HepG2 (cell line): ENCODE measurements around the gene DNM3. TPM values are rescaled to one million over a fixed set of nuclear protein-coding genes. Genes with fewer than 3 reads are reported as not detected.

Experiments used
- ARID4A ChIP-seq: sonication (generic); formaldehyde crosslinking; IDR thresholded peaks from 2 replicates; pipeline ENCODE4 v1.5.0; 2020; ENCODE audit warnings: mild to moderate bottlenecking, missing genetic modification reagents, borderline replicate concordance
- HIC2 ChIP-seq: sonication (generic); formaldehyde crosslinking; IDR thresholded peaks from 2 replicates; pipeline ENCODE4 v1.9.0; 2022; ENCODE audit warnings: low read depth, missing genetic modification reagents
- KDM5A ChIP-seq: fragments of 200-600 bp; sonication (generic); IDR thresholded peaks from 2 replicates; pipeline ENCODE4 v1.7.0; 2018; ENCODE audit warnings: antibody characterized with exemption, mild to moderate bottlenecking, low read length, borderline replicate concordance
- KLF16 ChIP-seq, 2 experiments: sonication (generic) in 1 of 2; formaldehyde crosslinking in 1 of 2; IDR thresholded peaks; 2 replicates each; pipeline versions ENCODE4 v1.6.1 to v1.8.0; 2016 to 2023; ENCODE audit warnings: missing genetic modification reagents in 2 of 2, missing compliant biosample characterization in 1 of 2
- NFIB ChIP-seq: sonication (generic); formaldehyde crosslinking; IDR thresholded peaks from 2 replicates; pipeline ENCODE4 v1.9.0; 2021; ENCODE audit warnings: missing genetic modification reagents, mild to moderate bottlenecking, borderline replicate concordance
- POLR2A ChIP-seq, 2 experiments: IDR thresholded peaks; 2 replicates each; pipeline ENCODE4 v1.6.1; 2011; ENCODE audit warnings: low read depth in 2 of 2, low read length in 2 of 2, mild to moderate bottlenecking in 1 of 2, moderate library complexity in 1 of 2; ENCODE audit not compliant: insufficient read depth in 1 of 2
- POLR2G ChIP-seq: fragments of 200-400 bp; formaldehyde crosslinking; IDR thresholded peaks from 2 replicates; pipeline ENCODE4 v1.6.1; 2018; ENCODE audit warnings: mild to moderate bottlenecking, low read depth, low read length, moderate library complexity
- SMYD3 ChIP-seq: sonication (generic); formaldehyde crosslinking; IDR thresholded peaks from 2 replicates; pipeline ENCODE4 v1.8.1; 2023; ENCODE audit warnings: mild to moderate bottlenecking, missing genetic modification reagents
- ZBTB1 ChIP-seq: sonication (generic); formaldehyde crosslinking; IDR thresholded peaks from 2 replicates; pipeline ENCODE4 v1.4.0; 2020; ENCODE audit warnings: missing genetic modification reagents, borderline replicate concordance
- ZFP36 ChIP-seq: fragments of 150-350 bp; IDR thresholded peaks from 2 replicates; pipeline ENCODE4 v1.6.1; 2018; ENCODE audit warnings: borderline replicate concordance, low read length, low read depth; ENCODE audit not compliant: partially characterized antibody
- ZNF121 ChIP-seq: sonication (generic); formaldehyde crosslinking; IDR thresholded peaks from 2 replicates; pipeline ENCODE4 v1.5.0; 2020; ENCODE audit warnings: mild to moderate bottlenecking, missing genetic modification reagents
- polyA plus RNA-seq, 8 experiments: library from polyadenylated mRNA; depleted of rRNA in 3 of 8; stranded (reverse) in 7 of 8; unstranded in 1 of 8; fragments of >200 nt; fragmentation: Illumina TruSeq in 4 of 8; extraction: Trizol in 4 of 8; gene quantifications; 2 replicates each; pipeline versions ENCODE4 v1.2.1 to v1.2.3, GENCODE V29; 2011 to 2016; ENCODE audit warnings: low read depth in 4 of 8, missing spikeins in 1 of 8, mixed read lengths in 1 of 8; ENCODE audit not compliant: insufficient read depth in 1 of 8
- total RNA-seq, 5 experiments: library from RNA; depleted of rRNA; stranded (reverse); fragments of >200 nt; fragmentation: Illumina TruSeq; extraction: Trizol; gene quantifications; 2 replicates each; pipeline ENCODE4 v1.2.3, GENCODE V29; 2016; ENCODE audit warnings: low read depth in 1 of 5
- TF ChIP-seq, protein P1 (sequence below), 2 experiments: IDR thresholded peaks; 2 replicates each; pipeline ENCODE4 v1.6.1; 2011 to 2012; ENCODE audit warnings: low read length in 2 of 2, borderline replicate concordance in 1 of 2, low read depth in 1 of 2, mild to moderate bottlenecking in 1 of 2, moderate library complexity in 1 of 2
- TF ChIP-seq, protein P2 (sequence below): sonication (generic); formaldehyde crosslinking; IDR thresholded peaks from 2 replicates; pipeline ENCODE4 v1.4.0; 2020; ENCODE audit warnings: mild to moderate bottlenecking, missing genetic modification reagents

The DNM3 gene
- total and polyA plus RNA-seq, 2 of the 13 experiments (the other 11 are each of a cell fraction or from before 2014, with no cell fraction given), result 0.05 TPM; not detected in 1

- TF ChIP-seq ZBTB1 (CRISPR knock-in tag) (no peak), SMYD3 (CRISPR knock-in tag) (0 out of 2 replicates have a peak, but pooled peaks have one; percentile 58), NFIB (no peak), POLR2A (IDR thresholded peaks at IDR 0.05; ENCODE audit: insufficient read depth in 1 of 2, low read depth in 2 of 2, low read length in 2 of 2) (peak; percentile 54 to 76), HIC2 (CRISPR knock-in tag) (peak; percentile 24; the same call in 1 of the 2 replicates), ARID4A (CRISPR knock-in tag) (peak; percentile 16; the same call in 1 of the 2 replicates), ZFP36 (no peak), KLF16 (CRISPR knock-in tag; IDR thresholded peaks at IDR 0.05) (peak in 1 of 2 experiments; percentile 7; a peak in 1 of 4 replicates), KDM5A (0 out of 2 replicates have a peak, but pooled peaks have one; percentile 5), ZNF121 (no peak), POLR2G (peak; percentile 52)
- TF ChIP-seq, protein P1, sequence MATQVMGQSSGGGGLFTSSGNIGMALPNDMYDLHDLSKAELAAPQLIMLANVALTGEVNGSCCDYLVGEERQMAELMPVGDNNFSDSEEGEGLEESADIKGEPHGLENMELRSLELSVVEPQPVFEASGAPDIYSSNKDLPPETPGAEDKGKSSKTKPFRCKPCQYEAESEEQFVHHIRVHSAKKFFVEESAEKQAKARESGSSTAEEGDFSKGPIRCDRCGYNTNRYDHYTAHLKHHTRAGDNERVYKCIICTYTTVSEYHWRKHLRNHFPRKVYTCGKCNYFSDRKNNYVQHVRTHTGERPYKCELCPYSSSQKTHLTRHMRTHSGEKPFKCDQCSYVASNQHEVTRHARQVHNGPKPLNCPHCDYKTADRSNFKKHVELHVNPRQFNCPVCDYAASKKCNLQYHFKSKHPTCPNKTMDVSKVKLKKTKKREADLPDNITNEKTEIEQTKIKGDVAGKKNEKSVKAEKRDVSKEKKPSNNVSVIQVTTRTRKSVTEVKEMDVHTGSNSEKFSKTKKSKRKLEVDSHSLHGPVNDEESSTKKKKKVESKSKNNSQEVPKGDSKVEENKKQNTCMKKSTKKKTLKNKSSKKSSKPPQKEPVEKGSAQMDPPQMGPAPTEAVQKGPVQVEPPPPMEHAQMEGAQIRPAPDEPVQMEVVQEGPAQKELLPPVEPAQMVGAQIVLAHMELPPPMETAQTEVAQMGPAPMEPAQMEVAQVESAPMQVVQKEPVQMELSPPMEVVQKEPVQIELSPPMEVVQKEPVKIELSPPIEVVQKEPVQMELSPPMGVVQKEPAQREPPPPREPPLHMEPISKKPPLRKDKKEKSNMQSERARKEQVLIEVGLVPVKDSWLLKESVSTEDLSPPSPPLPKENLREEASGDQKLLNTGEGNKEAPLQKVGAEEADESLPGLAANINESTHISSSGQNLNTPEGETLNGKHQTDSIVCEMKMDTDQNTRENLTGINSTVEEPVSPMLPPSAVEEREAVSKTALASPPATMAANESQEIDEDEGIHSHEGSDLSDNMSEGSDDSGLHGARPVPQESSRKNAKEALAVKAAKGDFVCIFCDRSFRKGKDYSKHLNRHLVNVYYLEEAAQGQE (IDR thresholded peaks at IDR 0.05; ENCODE audit: borderline replicate concordance in 1 of 2, low read depth in 1 of 2, low read length in 2 of 2), result 0 out of 4 replicates have a peak, but pooled peaks of 1 of the 2 experiments have one; percentile 15
- TF ChIP-seq, protein P2, sequence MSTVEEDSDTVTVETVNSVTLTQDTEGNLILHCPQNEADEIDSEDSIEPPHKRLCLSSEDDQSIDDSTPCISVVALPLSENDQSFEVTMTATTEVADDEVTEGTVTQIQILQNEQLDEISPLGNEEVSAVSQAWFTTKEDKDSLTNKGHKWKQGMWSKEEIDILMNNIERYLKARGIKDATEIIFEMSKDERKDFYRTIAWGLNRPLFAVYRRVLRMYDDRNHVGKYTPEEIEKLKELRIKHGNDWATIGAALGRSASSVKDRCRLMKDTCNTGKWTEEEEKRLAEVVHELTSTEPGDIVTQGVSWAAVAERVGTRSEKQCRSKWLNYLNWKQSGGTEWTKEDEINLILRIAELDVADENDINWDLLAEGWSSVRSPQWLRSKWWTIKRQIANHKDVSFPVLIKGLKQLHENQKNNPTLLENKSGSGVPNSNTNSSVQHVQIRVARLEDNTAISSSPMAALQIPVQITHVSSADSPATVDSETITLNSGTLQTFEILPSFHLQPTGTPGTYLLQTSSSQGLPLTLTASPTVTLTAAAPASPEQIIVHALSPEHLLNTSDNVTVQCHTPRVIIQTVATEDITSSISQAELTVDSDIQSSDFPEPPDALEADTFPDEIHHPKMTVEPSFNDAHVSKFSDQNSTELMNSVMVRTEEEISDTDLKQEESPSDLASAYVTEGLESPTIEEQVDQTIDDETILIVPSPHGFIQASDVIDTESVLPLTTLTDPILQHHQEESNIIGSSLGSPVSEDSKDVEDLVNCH, result no peak
Measured at GRCh38 chr1:172449585-172450523, 608.6 kb downstream of the DNM3 start (continued).
